ENCODE measurements around the gene COL6A6.

COL6A6 gene

GRCh38 chr3:130516645-130517512, at the start of gene COL6A6:
Gene COL6A6, plus strand, starts transcription at chr3:130517177. Its CDS starts 43,188 bp downstream, at chr3:130560365.
- in situ Hi-C loops (cut with HindIII; ENCODE audit: low pct_ligation_motif_present, low pct_unique_long_range_greater_than_20kb, low sequenced_read_pairs) = no loop called here
- no peak for DNase-seq

- DNase-seq = no peak
- in situ Hi-C loops (cut with HindIII; ENCODE audit: low pct_ligation_motif_present, low pct_unique_long_range_greater_than_20kb, low sequenced_read_pairs) = no loop called here
These were observed 48.7 kb upstream of the COL6A6 start for GRCh38 chr3:130468311-130468710.

- no peak for DNase-seq
- in situ Hi-C loops (cut with HindIII; ENCODE audit: low pct_ligation_motif_present, low pct_unique_long_range_greater_than_20kb, low sequenced_read_pairs) = no loop called here
These were observed 46.9 kb upstream of the COL6A6 start for GRCh38 chr3:130470126-130470525.

GRCh38 chr3:130473416-130473815, 43.6 kb upstream of the COL6A6 start:
- DNase-seq = no peak
- in situ Hi-C loops (cut with HindIII; ENCODE audit: low pct_ligation_motif_present, low pct_unique_long_range_greater_than_20kb, low sequenced_read_pairs) = no loop called here

- in situ Hi-C loops (cut with HindIII; ENCODE audit: low pct_ligation_motif_present, low pct_unique_long_range_greater_than_20kb, low sequenced_read_pairs) = no loop called here
- peak; percentile 19 for DNase-seq
These were observed 36.2 kb upstream of the COL6A6 start for GRCh38 chr3:130480736-130481135.

- DNase-seq = no peak
- in situ Hi-C loops (cut with HindIII; ENCODE audit: low pct_ligation_motif_present, low pct_unique_long_range_greater_than_20kb, low sequenced_read_pairs) = no loop called here
These were observed 28.7 kb upstream of the COL6A6 start for GRCh38 chr3:130488288-130488687.

- in situ Hi-C loops (cut with HindIII; ENCODE audit: low pct_ligation_motif_present, low pct_unique_long_range_greater_than_20kb, low sequenced_read_pairs) = no loop called here
These were observed 28.1 kb upstream of the COL6A6 start for GRCh38 chr3:130488769-130489450.

GRCh38 chr3:130490241-130490640, 26.7 kb upstream of the COL6A6 start:
- DNase-seq = no peak
- in situ Hi-C loops (cut with HindIII; ENCODE audit: low pct_ligation_motif_present, low pct_unique_long_range_greater_than_20kb, low sequenced_read_pairs) = no loop called here

More at GRCh38 chr3:130488769-130489450, 28.1 kb upstream of the COL6A6 start:
- no peak for DNase-seq

- no peak for DNase-seq
- in situ Hi-C loops (cut with HindIII; ENCODE audit: low pct_ligation_motif_present, low pct_unique_long_range_greater_than_20kb, low sequenced_read_pairs) = no loop called here
These were observed 25.5 kb upstream of the COL6A6 start for GRCh38 chr3:130491431-130491830.

GRCh38 chr3:130504701-130505100, 12.3 kb upstream of the COL6A6 start:
- no peak for DNase-seq
- in situ Hi-C loops (cut with HindIII; ENCODE audit: low pct_ligation_motif_present, low pct_unique_long_range_greater_than_20kb, low sequenced_read_pairs) = no loop called here

GRCh38 chr3:130506031-130506430, 10.9 kb upstream of the COL6A6 start:
- in situ Hi-C loops (cut with HindIII; ENCODE audit: low pct_ligation_motif_present, low pct_unique_long_range_greater_than_20kb, low sequenced_read_pairs) = no loop called here
- DNase-seq = no peak

- no peak for DNase-seq
- in situ Hi-C loops (cut with HindIII; ENCODE audit: low pct_ligation_motif_present, low pct_unique_long_range_greater_than_20kb, low sequenced_read_pairs) = no loop called here
These were observed 9.2 kb upstream of the COL6A6 start for GRCh38 chr3:130507746-130508145.

- in situ Hi-C loops (cut with HindIII; ENCODE audit: low pct_ligation_motif_present, low pct_unique_long_range_greater_than_20kb, low sequenced_read_pairs) = no loop called here
- no peak for DNase-seq
These were observed 8.0 kb upstream of the COL6A6 start for GRCh38 chr3:130509008-130509407.

- in situ Hi-C loops (cut with HindIII; ENCODE audit: low pct_ligation_motif_present, low pct_unique_long_range_greater_than_20kb, low sequenced_read_pairs) = no loop called here
- no peak for DNase-seq
These were observed 2.3 kb upstream of the COL6A6 start for GRCh38 chr3:130514681-130515080.

- no peak for DNase-seq
- in situ Hi-C loops (cut with HindIII; ENCODE audit: low pct_ligation_motif_present, low pct_unique_long_range_greater_than_20kb, low sequenced_read_pairs) = no loop called here
These were observed 1.2 kb upstream of the COL6A6 start for GRCh38 chr3:130515755-130516154.

- no peak for DNase-seq
- in situ Hi-C loops (cut with HindIII; ENCODE audit: low pct_ligation_motif_present, low pct_unique_long_range_greater_than_20kb, low sequenced_read_pairs) = no loop called here
These were observed 625 bp downstream of the COL6A6 start for GRCh38 chr3:130517602-130518001.

- DNase-seq = no peak
- in situ Hi-C loops (cut with HindIII; ENCODE audit: low pct_ligation_motif_present, low pct_unique_long_range_greater_than_20kb, low sequenced_read_pairs) = no loop called here
These were observed 2.8 kb downstream of the COL6A6 start for GRCh38 chr3:130519754-130520153.

GRCh38 chr3:130522399-130522798, 5.4 kb downstream of the COL6A6 start:
- DNase-seq = no peak
- in situ Hi-C loops (cut with HindIII; ENCODE audit: low pct_ligation_motif_present, low pct_unique_long_range_greater_than_20kb, low sequenced_read_pairs) = no loop called here

- in situ Hi-C loops (cut with HindIII; ENCODE audit: low pct_ligation_motif_present, low pct_unique_long_range_greater_than_20kb, low sequenced_read_pairs) = no loop called here
These were observed 10.4 kb downstream of the COL6A6 start for GRCh38 chr3:130527426-130527825.

GRCh38 chr3:130528120-130528519, 11.1 kb downstream of the COL6A6 start:
- no peak for DNase-seq
- in situ Hi-C loops (cut with HindIII; ENCODE audit: low pct_ligation_motif_present, low pct_unique_long_range_greater_than_20kb, low sequenced_read_pairs) = no loop called here

More at GRCh38 chr3:130527426-130527825, 10.4 kb downstream of the COL6A6 start:
- DNase-seq = no peak
